ENCODE data around the gene ADAMTS17. TPM values are rescaled to one million over a fixed set of nuclear protein-coding genes. Genes with fewer than 3 reads are reported as not detected.

Gene ADAMTS17
- total RNA-seq, 1 experiment from 2014 or later, result 4.2 TPM

- H3K9me2 ChIP-seq (ENCODE audit: insufficient read depth), result no peaks in the 10 kb centered on the region
- H2AFZ ChIP-seq (ENCODE audit: low read depth, low read length, poor library complexity, severe bottlenecking), result no peak overlapping the region
- ChIA-PET CTCF (interaction anchor here (1.3 kb wide), 1 partner anchor 231 kb away, joined by 3 read pairs; no protein-coding TSS in a partner anchor), POLR2A (no interaction called here), RAD21 (ENCODE audit: low non-redundant PET in 1 of 2, low total read pairs in 2 of 2, uncharacterized antibody in 2 of 2, unreplicated experiment in 2 of 2) (no interaction called here)
- no peak for ATAC-seq
- H3K79me2 ChIP-seq (ENCODE audit: insufficient read depth, low read length), result no peaks in the 10 kb centered on the region
- no peak overlapping the region for H3K4me2 ChIP-seq (ENCODE audit: low read length)
- no peak overlapping the region for H3K9ac ChIP-seq (ENCODE audit: low read length)
- H3K27me3 ChIP-seq (ENCODE audit: insufficient read depth, low read length), result no peaks in the 10 kb centered on the region
- intact Hi-C loops (cut with micrococcal nuclease), result no loop called here
- no peak for TF ChIP-seq SIN3A (IDR thresholded peaks at IDR 0.05; ENCODE audit: low read depth)
- TF ChIP-seq CBX3 (IDR thresholded peaks at IDR 0.05; ENCODE audit: low read depth), result no peak
- TF ChIP-seq CEBPB (IDR thresholded peaks at IDR 0.05; ENCODE audit: low read depth), result no peak
- TF ChIP-seq POLR2A (IDR thresholded peaks at IDR 0.05; ENCODE audit: borderline replicate concordance, extremely low read depth, insufficient read depth, insufficient read length), result no peak
- no peak for TF ChIP-seq TCF7L2 (IDR thresholded peaks at IDR 0.05; ENCODE audit: borderline replicate concordance, extremely low read depth, insufficient read depth, insufficient read length)
- no peak for TF ChIP-seq CTCF (IDR thresholded peaks at IDR 0.05 in 2 of 3, conservative IDR thresholded peaks at IDR 0.05 in 1 of 3; ENCODE audit: borderline replicate concordance in 1 of 3, insufficient read depth in 1 of 3, low read depth in 2 of 3, low read length in 2 of 3)
- TF ChIP-seq EZH2phosphoT487 (IDR thresholded peaks at IDR 0.05; ENCODE audit: borderline replicate concordance), result no peak
- TF ChIP-seq REST (IDR thresholded peaks at IDR 0.05; ENCODE audit: low read depth), result no peak
- no peak for TF ChIP-seq ZNF274 (IDR thresholded peaks at IDR 0.05; ENCODE audit: low read depth, low read length)
- no peak for TF ChIP-seq EGR1 (IDR thresholded peaks at IDR 0.05; ENCODE audit: low read depth)
- TF ChIP-seq RAD21 (IDR thresholded peaks at IDR 0.05; ENCODE audit: low read depth), result no peak
- TF ChIP-seq SRF (IDR thresholded peaks at IDR 0.05; ENCODE audit: low read depth), result no peak
- no peak for TF ChIP-seq MAX (IDR thresholded peaks at IDR 0.05)
- no peak for TF ChIP-seq EZH2 (IDR thresholded peaks at IDR 0.05)
- no peak for TF ChIP-seq ATF3 (IDR thresholded peaks at IDR 0.05)
- no peak for TF ChIP-seq ZFX (IDR thresholded peaks at IDR 0.05)
- no peak for TF ChIP-seq SP1 (IDR thresholded peaks at IDR 0.05; ENCODE audit: low read depth)
- TF ChIP-seq, protein P1, sequence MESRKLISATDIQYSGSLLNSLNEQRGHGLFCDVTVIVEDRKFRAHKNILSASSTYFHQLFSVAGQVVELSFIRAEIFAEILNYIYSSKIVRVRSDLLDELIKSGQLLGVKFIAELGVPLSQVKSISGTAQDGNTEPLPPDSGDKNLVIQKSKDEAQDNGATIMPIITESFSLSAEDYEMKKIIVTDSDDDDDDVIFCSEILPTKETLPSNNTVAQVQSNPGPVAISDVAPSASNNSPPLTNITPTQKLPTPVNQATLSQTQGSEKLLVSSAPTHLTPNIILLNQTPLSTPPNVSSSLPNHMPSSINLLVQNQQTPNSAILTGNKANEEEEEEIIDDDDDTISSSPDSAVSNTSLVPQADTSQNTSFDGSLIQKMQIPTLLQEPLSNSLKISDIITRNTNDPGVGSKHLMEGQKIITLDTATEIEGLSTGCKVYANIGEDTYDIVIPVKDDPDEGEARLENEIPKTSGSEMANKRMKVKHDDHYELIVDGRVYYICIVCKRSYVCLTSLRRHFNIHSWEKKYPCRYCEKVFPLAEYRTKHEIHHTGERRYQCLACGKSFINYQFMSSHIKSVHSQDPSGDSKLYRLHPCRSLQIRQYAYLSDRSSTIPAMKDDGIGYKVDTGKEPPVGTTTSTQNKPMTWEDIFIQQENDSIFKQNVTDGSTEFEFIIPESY (IDR thresholded peaks at IDR 0.05; ENCODE audit: extremely low read depth, insufficient replicate concordance, low read length), result no peak
- H3K36me3 ChIP-seq (ENCODE audit: control insufficient read depth in 1 of 2, insufficient read depth in 2 of 2, low read length in 2 of 2), result no peaks in the 10 kb centered on the region
- no peak overlapping the region for H3K4me3 ChIP-seq (replicated peaks in 1 of 2; ENCODE audit: low read depth in 1 of 2, low read length in 2 of 2)
- H4K20me1 ChIP-seq (ENCODE audit: insufficient read depth), result no peaks in the 10 kb centered on the region
- H3K9me3 ChIP-seq (ENCODE audit: control insufficient read depth in 1 of 2, insufficient read depth in 1 of 2, low read depth in 1 of 2, low read length in 2 of 2), result no peaks in the 10 kb centered on the region
- BruUV-seq (replicated peaks), result no TSS peak
- H3K4me1 ChIP-seq (ENCODE audit: control insufficient read depth in 1 of 2, insufficient read depth in 2 of 2, low read length in 2 of 2), result no peaks in the 10 kb centered on the region
- no peak overlapping the region for H3K27ac ChIP-seq (ENCODE audit: low read depth, low read length)
- no peak for DNase-seq (ENCODE audit: low read depth, low spot score)
These were observed 182.3 kb downstream of the ADAMTS17 start for GRCh38 chr15:100159436-100159835.

All from HCT116 (cell line).